Measurements from ENCODE around the gene KMT5C.

Gene KMT5C

GRCh38 chr19:55391702-55392615 is 52.3 kb downstream of the KMT5C start:
- Histone ChIP-seq H3K27ac (ENCODE audit: low read depth, low read length) (no peak overlapping the region), H3K9ac (ENCODE audit: low read length) (no peak overlapping the region), H3K27me3 (ENCODE audit: control insufficient read depth, insufficient read depth, low read length) (no peaks in the 10 kb centered on the region), H3K4me3 (ENCODE audit: low read length) (no peak overlapping the region), H3K4me1 (ENCODE audit: control insufficient read depth, insufficient read depth, low read length) (peaks cover 10% of the 10 kb centered on the region), H3K36me3 (ENCODE audit: control insufficient read depth, insufficient read depth, low read length) (peaks cover 33% of the 10 kb centered on the region)

- no peak overlapping the region for H3K27ac ChIP-seq (ENCODE audit: low read depth, low read length)
- H3K4me1 ChIP-seq (ENCODE audit: control insufficient read depth, insufficient read depth, low read length): peaks cover 4% of the 10 kb centered on the region
- no peak overlapping the region for H3K9ac ChIP-seq (ENCODE audit: low read length)
- peaks cover 25% of the 10 kb centered on the region for H3K36me3 ChIP-seq (ENCODE audit: control insufficient read depth, insufficient read depth, low read length)
- H3K27me3 ChIP-seq (ENCODE audit: control insufficient read depth, insufficient read depth, low read length): no peaks in the 10 kb centered on the region
- H3K4me3 ChIP-seq (ENCODE audit: low read length): no peak overlapping the region
Measured at GRCh38 chr19:55392820-55393761, 53.4 kb downstream of the KMT5C start.

All from rectal smooth muscle tissue (tissue), 1 donor.